PC-9 (cell line): ENCODE results near the gene ASB15. TPM values are rescaled to one million over a fixed set of nuclear protein-coding genes. Genes with fewer than 3 reads are reported as not detected.

Experiments used
- BruUV-seq: library from RNA; stranded (reverse); fragments of 400-500 nt; replicated peaks from 2 replicates; lab custom pipeline; 2021; lab: Mats Ljungman, UMichigan
- CTCF ChIA-PET: fragments of 300-600 bp; sonication (Branson Sonifier 250); formaldehyde crosslinking; loops from one replicate; lab custom pipeline; 2022; ENCODE audit warnings: antibody characterized with exemption; lab: Charles Lee
- POLR2A ChIA-PET: fragments of 300-600 bp; sonication (Branson Sonifier 250); formaldehyde crosslinking; loops from one replicate; lab custom pipeline; 2022; ENCODE audit warnings: antibody characterized with exemption; ENCODE audit not compliant: unreplicated experiment; lab: Charles Lee
- DNase-seq, 2 experiments: peaks; one replicate each; pipeline versions ENCODE4 v3.0.0 to v3.0.0-alpha.2; 2015 to 2022; ENCODE audit warnings: mixed read lengths in 1 of 2
- H2AFZ ChIP-seq: fragments of 200-600 bp; sonication (generic); 2 replicates; pipeline ENCODE4 v1.8.1; 2017; ENCODE audit warnings: antibody characterized with exemption
- H3F3A ChIP-seq: fragments of 200-600 bp; sonication (generic); 2 replicates; pipeline ENCODE4 v1.8.1; 2017; ENCODE audit warnings: antibody characterized with exemption, mild to moderate bottlenecking, low read depth; ENCODE audit not compliant: insufficient read depth
- H3K27ac ChIP-seq: fragments of 200-600 bp; sonication (generic); 2 replicates; pipeline ENCODE4 v1.6.1; 2016; ENCODE audit warnings: mixed run types
- H3K27me3 ChIP-seq: fragments of 200-600 bp; sonication (generic); 2 replicates; pipeline ENCODE4 v1.6.1; 2016; ENCODE audit warnings: low read depth, mixed run types; ENCODE audit not compliant: insufficient read depth
- H3K36me3 ChIP-seq: fragments of 200-600 bp; sonication (generic); 2 replicates; pipeline ENCODE4 v1.6.1; 2016; ENCODE audit warnings: low read depth, mixed run types
- H3K4me1 ChIP-seq: fragments of 200-600 bp; sonication (generic); replicated peaks from 2 replicates; pipeline ENCODE4 v1.6.1; 2016; ENCODE audit warnings: mixed run types; ENCODE audit not compliant: insufficient read depth
- H3K4me2 ChIP-seq: fragments of 200-600 bp; sonication (generic); 2 replicates; pipeline ENCODE4 v1.6.1; 2017; ENCODE audit warnings: mixed run types
- H3K4me3 ChIP-seq: fragments of 200-600 bp; sonication (generic); 2 replicates; pipeline ENCODE4 v1.6.1; 2016; ENCODE audit warnings: mixed run types
- H3K79me2 ChIP-seq: fragments of 200-600 bp; sonication (generic); 2 replicates; pipeline ENCODE4 v1.6.1; 2017; ENCODE audit warnings: low read depth, mixed run types
- H3K9me2 ChIP-seq: fragments of 200-600 bp; sonication (generic); 2 replicates; pipeline ENCODE4 v1.8.1; 2017; ENCODE audit warnings: mild to moderate bottlenecking; ENCODE audit not compliant: insufficient read depth
- H3K9me3 ChIP-seq: fragments of 200-600 bp; sonication (generic); 2 replicates; pipeline ENCODE4 v1.8.1; 2016; ENCODE audit warnings: low read depth; ENCODE audit not compliant: insufficient read depth
- H4K20me1 ChIP-seq: fragments of 200-600 bp; sonication (generic); 2 replicates; pipeline ENCODE4 v1.8.1; 2017; ENCODE audit not compliant: insufficient read depth
- EZH2 ChIP-seq: fragments of 200-600 bp; sonication (generic); IDR thresholded peaks from 2 replicates; pipeline ENCODE4 v1.8.0; 2017; ENCODE audit warnings: antibody characterized with exemption, low read depth
- intact Hi-C: fragments of 100-400 bp; cut with micrococcal nuclease; formaldehyde crosslinking; loops from one replicate; pipeline ENCODE4 v1.10.0; 2022; ENCODE audit not compliant: unreplicated experiment
- total RNA-seq: library from RNA; stranded (reverse); gene quantifications from 2 replicates; pipeline ENCODE4 v1.2.3, GENCODE V29; 2021
- TF ChIP-seq, protein P1 (sequence below): fragments of 200-600 bp; sonication (generic); conservative IDR thresholded peaks from 2 replicates; pipeline ENCODE4 v1.6.1; 2017; ENCODE audit warnings: mixed run types, antibody characterized with exemption, mild to moderate bottlenecking, moderate library complexity

The ASB15 gene
- total RNA-seq, 1 experiment from 2014 or later, result not detected

DNA sequence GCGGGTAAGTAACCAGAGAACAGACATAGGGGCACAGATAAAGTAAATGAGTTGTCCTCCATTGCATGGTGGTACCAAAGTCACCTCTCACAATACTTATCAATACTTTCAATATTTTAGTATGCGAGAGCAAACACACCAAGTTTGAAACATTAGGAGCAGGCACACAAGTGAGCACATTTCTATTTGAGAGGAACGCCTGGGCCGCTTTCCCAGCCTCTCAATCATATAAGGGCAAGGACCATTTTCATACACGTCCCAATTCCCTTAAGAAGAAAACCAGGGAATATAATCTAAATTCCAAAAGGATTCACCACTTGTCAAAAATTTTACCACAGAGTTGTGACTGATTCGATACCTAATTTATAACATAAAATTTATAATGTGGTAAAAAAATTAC lies 61.6 kb downstream of the ASB15 start:
- Histone ChIP-seq H3K27me3 (no peaks in the 10 kb centered on the region), H4K20me1 (no peaks in the 10 kb centered on the region), H3K4me1 (no peaks in the 10 kb centered on the region), H3K9me2 (no peaks in the 10 kb centered on the region; the same call in none of the 2 replicates), H3K4me2 (no peak overlapping the region), H3K27ac (no peak overlapping the region), H3K79me2 (no peaks in the 10 kb centered on the region), H3K4me3 (no peak overlapping the region), H3K9me3 (no peaks in the 10 kb centered on the region), H3K36me3 (no peaks in the 10 kb centered on the region), H3F3A (no peaks in the 10 kb centered on the region), H2AFZ (no peak overlapping the region)
- no peak for DNase-seq
- CTCF ChIA-PET, result no interaction called here
- BruUV-seq, result no TSS peak
- POLR2A ChIA-PET, result no interaction called here
- intact Hi-C loops, result no loop called here
- TF ChIP-seq, protein P1, sequence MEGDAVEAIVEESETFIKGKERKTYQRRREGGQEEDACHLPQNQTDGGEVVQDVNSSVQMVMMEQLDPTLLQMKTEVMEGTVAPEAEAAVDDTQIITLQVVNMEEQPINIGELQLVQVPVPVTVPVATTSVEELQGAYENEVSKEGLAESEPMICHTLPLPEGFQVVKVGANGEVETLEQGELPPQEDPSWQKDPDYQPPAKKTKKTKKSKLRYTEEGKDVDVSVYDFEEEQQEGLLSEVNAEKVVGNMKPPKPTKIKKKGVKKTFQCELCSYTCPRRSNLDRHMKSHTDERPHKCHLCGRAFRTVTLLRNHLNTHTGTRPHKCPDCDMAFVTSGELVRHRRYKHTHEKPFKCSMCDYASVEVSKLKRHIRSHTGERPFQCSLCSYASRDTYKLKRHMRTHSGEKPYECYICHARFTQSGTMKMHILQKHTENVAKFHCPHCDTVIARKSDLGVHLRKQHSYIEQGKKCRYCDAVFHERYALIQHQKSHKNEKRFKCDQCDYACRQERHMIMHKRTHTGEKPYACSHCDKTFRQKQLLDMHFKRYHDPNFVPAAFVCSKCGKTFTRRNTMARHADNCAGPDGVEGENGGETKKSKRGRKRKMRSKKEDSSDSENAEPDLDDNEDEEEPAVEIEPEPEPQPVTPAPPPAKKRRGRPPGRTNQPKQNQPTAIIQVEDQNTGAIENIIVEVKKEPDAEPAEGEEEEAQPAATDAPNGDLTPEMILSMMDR, result no peak
- TF ChIP-seq EZH2, result no peak

DNA sequence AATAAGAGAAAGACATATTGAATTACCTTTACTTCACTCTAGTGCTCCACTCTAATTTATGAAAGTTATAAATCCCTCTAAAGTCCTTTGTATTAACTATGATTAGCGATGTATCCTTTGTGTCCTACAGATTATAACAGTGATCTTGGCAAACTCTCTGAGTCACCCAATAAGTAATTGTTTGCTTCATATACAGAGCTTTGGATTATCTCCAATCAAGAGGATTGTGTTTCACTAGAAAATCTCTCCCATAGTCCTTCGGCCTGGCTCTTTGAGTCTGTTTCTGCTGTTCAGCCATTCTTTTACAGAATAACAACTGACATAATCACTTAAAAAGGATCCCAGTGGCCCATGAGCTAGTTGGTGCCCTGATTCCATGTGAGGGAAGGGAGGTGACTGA lies 63.5 kb downstream of the ASB15 start:
- Histone ChIP-seq H4K20me1 (no peaks in the 10 kb centered on the region), H3K9me3 (no peaks in the 10 kb centered on the region), H2AFZ (no peak overlapping the region), H3K4me1 (no peaks in the 10 kb centered on the region), H3K4me2 (no peak overlapping the region), H3K36me3 (no peaks in the 10 kb centered on the region), H3K79me2 (no peaks in the 10 kb centered on the region), H3K27ac (no peak overlapping the region), H3K27me3 (no peaks in the 10 kb centered on the region), H3K4me3 (no peak overlapping the region), H3F3A (no peaks in the 10 kb centered on the region), H3K9me2 (no peaks in the 10 kb centered on the region; the same call in 1 of the 2 replicates)
- no peak for TF ChIP-seq EZH2
- TF ChIP-seq, protein P1, result no peak
- no TSS peak for BruUV-seq
- ChIA-PET POLR2A (no interaction called here), CTCF (interaction anchor here (1.0 kb wide), 1 partner anchor 1956 kb away, joined by 3 read pairs; no protein-coding TSS in a partner anchor)
- intact Hi-C loops, result no loop called here
- no peak for DNase-seq

DNA sequence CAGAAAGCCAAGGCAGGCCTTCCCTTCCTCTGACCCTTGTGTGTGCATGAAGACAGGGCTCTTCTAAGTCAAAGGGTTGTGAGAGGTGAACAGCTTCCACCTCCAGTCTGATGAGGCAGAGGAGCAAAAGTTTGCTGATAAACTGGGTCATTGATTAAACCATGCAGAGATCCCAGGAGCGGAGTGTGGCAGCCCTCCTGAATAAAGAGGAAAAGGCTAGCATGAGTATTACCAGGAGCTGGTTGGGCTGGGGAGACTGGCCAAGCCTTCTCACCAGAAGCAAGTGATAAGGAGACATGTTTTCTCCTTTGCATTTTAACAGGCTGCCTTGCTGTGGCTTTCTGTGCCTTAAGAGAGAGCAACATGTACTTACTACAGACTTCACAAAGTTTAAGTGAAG lies 64.3 kb downstream of the ASB15 start:
- no peaks in the 10 kb centered on the region for H3K79me2 ChIP-seq
- H4K20me1 ChIP-seq, result no peaks in the 10 kb centered on the region
- H3K4me2 ChIP-seq, result no peak overlapping the region
- DNase-seq, result no peak
- no peak overlapping the region for H3K27ac ChIP-seq
- H2AFZ ChIP-seq, result no peak overlapping the region
- POLR2A ChIA-PET, result no interaction called here
- TF ChIP-seq EZH2, result no peak
- TF ChIP-seq, protein P1, result no peak
- CTCF ChIA-PET, result no interaction called here
- no peaks in the 10 kb centered on the region for H3F3A ChIP-seq
- intact Hi-C loops, result no loop called here
- H3K9me2 ChIP-seq, result no peaks in the 10 kb centered on the region; the same call in 1 of the 2 replicates
- H3K9me3 ChIP-seq, result no peaks in the 10 kb centered on the region
- no TSS peak for BruUV-seq
- H3K4me1 ChIP-seq, result no peaks in the 10 kb centered on the region
- H3K36me3 ChIP-seq, result no peaks in the 10 kb centered on the region
- H3K4me3 ChIP-seq, result no peak overlapping the region
- H3K27me3 ChIP-seq, result no peaks in the 10 kb centered on the region
